Measurements from ENCODE around the gene CLIC6. TPM values are rescaled to one million over a fixed set of nuclear protein-coding genes. Genes with fewer than 3 reads are reported as not detected.

Gene CLIC6
- total RNA-seq = 10 to 100 TPM in 2 of 4 donors, 1 to 10 TPM in 1, under 1 TPM in 1; 0.50 to 35.5 (median 9.2) TPM
- polyA plus RNA-seq = 1 to 10 TPM; 3.1 to 7.7 (median 4.2) TPM
- long read RNA-seq, donor 1, transcript CLIC6-202 (7 exons, 3,860 nt) = major isoform, 6 of 6 reads
- long read RNA-seq, donor 1, partial matches to known transcripts = 0 of 6 reads
- long read RNA-seq, donor 1, other reads (novel, unspliced or antisense) = 0 of 6 reads
- long read RNA-seq, donor 2, partial matches to known transcripts = 0 of 1 reads
- long read RNA-seq, donor 2, other reads (novel, unspliced or antisense) = 1 of 1 reads

DNA sequence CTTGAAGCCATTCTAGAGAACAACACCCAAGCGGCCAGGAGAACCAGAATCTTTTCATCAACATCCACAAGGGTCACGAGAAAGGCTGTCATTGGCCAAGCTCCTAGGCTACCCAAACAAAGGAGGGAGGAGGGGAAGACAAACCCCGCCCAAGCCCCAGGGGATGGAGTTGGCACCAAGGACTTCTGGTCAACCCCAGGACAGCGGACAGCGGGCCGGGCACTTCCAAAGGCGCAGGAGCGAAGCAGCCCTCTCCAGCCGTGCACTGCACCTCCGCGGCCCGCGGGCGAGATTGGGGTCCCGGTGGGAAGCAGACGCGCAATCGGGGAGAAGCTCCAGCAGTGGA lies at the start of gene CLIC6:
TSS of gene CLIC6 (plus strand) at position 192 of the 346 bp plus-strand sequence. CDS start 395 bp downstream, outside the sequence.
- H3K27ac ChIP-seq = no peak within 1 kb of the TSS
- DNase-seq (peak in 1 of 2 donors; percentile 70), ATAC-seq (peak; percentile 48 to 74 (median 66))
- no peaks in the 10 kb centered on the region for H3K9me3 ChIP-seq
- H3K36me3 ChIP-seq (ENCODE audit: insufficient read depth in 1 of 2, low read depth in 1 of 2) = no peaks in the 10 kb centered on the region
- WGBS, 3 donors = 10 to 11% (median 10%) methylated on average over 12 to 18 of the region's 18 CpGs
- TF ChIP-seq CTCF (IDR thresholded peaks at IDR 0.05) = no peak
- H3K4me3 ChIP-seq = peak within 1 kb of the TSS; percentile 62
- peaks cover 0 to 46% (median 14%) of the 10 kb centered on the region in 3 donors for H3K27me3 ChIP-seq (ENCODE audit: insufficient read depth in 3 of 3, low read length in 2 of 3)
- intact Hi-C loops (cut with DNase I) = no loop called here
- H3K4me1 ChIP-seq = no peaks in the 10 kb centered on the region

- TF ChIP-seq CTCF (IDR thresholded peaks at IDR 0.05) = no peak
- Histone ChIP-seq H3K4me1 (peaks cover 20% of the 10 kb centered on the region), H3K4me3 (no peak overlapping the region), H3K36me3 (ENCODE audit: insufficient read depth in 1 of 2, low read depth in 1 of 2) (no peaks in the 10 kb centered on the region), H3K27me3 (ENCODE audit: insufficient read depth in 3 of 3, low read length in 2 of 3) (no peaks in the 10 kb centered on the region), H3K27ac (no peak overlapping the region), H3K9me3 (no peaks in the 10 kb centered on the region)
- DNase-seq (no peak), ATAC-seq (peak in 3 of 4 donors; percentile 46 to 78 (median 61))
- intact Hi-C loops (cut with DNase I) = loop anchor here in 1 of 2 donors (10.0 kb wide), 1 partner anchor 705 kb away; the partner anchor contains the start of gene ATP5PO
- 66 to 73% (median 66%) methylated on average over 8 of the region's 8 CpGs for WGBS, 3 donors
Measured at GRCh38 chr21:34619841-34620665, 48.7 kb upstream of the CLIC6 start.

- no peak for TF ChIP-seq CTCF (IDR thresholded peaks at IDR 0.05)
- Histone ChIP-seq H3K27me3 (ENCODE audit: insufficient read depth in 3 of 3, low read length in 2 of 3) (no peaks in the 10 kb centered on the region), H3K9me3 (no peaks in the 10 kb centered on the region), H3K27ac (no peak overlapping the region), H3K4me3 (no peak overlapping the region), H3K4me1 (peaks cover 16% of the 10 kb centered on the region), H3K36me3 (ENCODE audit: insufficient read depth in 1 of 2, low read depth in 1 of 2) (no peaks in the 10 kb centered on the region)
- ATAC-seq (no peak), DNase-seq (no peak)
- WGBS, 3 donors = 87% methylated on average over 4 of the region's 4 CpGs
- intact Hi-C loops (cut with DNase I) = no loop called here
Measured at GRCh38 chr21:34621434-34622350, 47.1 kb upstream of the CLIC6 start.

DNA sequence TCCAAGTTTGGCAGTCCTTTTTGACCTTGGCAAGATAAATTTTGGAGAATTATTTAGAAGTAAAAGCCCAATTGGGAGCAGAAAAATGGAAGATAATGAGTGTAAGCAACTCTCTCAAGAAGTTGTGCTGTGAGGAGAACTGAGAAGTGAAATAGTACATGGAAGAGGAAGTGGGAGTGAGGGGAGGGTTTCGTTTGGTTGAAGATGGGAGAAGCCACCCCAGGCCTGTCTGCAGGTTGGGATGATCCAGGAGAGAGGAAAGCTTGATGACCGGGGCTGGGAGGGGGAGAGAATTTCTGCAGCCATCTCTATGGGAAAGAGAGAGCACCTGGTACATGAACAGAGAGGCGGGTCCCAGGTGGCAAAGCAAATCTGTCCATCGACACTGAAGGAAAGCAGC lies 45.3 kb upstream of the CLIC6 start:
- WGBS, 3 donors = 78 to 85% (median 84%) methylated on average over 4 of the region's 4 CpGs
- Histone ChIP-seq H3K36me3 (ENCODE audit: insufficient read depth in 1 of 2, low read depth in 1 of 2) (no peaks in the 10 kb centered on the region), H3K27me3 (ENCODE audit: insufficient read depth in 3 of 3, low read length in 2 of 3) (no peaks in the 10 kb centered on the region), H3K27ac (no peak overlapping the region), H3K9me3 (no peaks in the 10 kb centered on the region), H3K4me1 (peaks cover 16% of the 10 kb centered on the region), H3K4me3 (no peak overlapping the region)
- no peak for TF ChIP-seq CTCF (IDR thresholded peaks at IDR 0.05)
- intact Hi-C loops (cut with DNase I) = no loop called here
- DNase-seq (no peak), ATAC-seq (no peak)

Data from psoas muscle (tissue), 8 donors.